Muscle of back (tissue), 11 donors: ENCODE data around the gene EDEM1. TPM values are rescaled to one million over a fixed set of nuclear protein-coding genes. Genes with fewer than 3 reads are reported as not detected.

Source experiments
- DNase-seq, 3 donors: peaks; one replicate each; pipeline versions ENCODE4 v3.0.0 to v3.0.0-alpha.2; 2013
- polyA plus RNA-seq, 10 donors: library from polyadenylated mRNA; unstranded; fragments of 120-200 nt; gene quantifications; one replicate each; pipeline ENCODE4 v1.2.1, GENCODE V29; 2013; ENCODE audit not compliant: insufficient read length in 10 of 10

EDEM1 gene
- polyA plus RNA-seq, 10 donors = 7.6 to 15.9 (median 11.9) TPM

- DNase-seq = no peak
Observed at GRCh38 chr3:5264896-5265770, 77.6 kb downstream of the EDEM1 start.

- DNase-seq = no peak
Observed at GRCh38 chr3:5267252-5267651, 79.7 kb downstream of the EDEM1 start.

- no peak for DNase-seq
Observed at GRCh38 chr3:5267889-5268288, 80.4 kb downstream of the EDEM1 start.

Other genes starting within 250 kb of the EDEM1 start
- gene BHLHE40, start 208.3 kb upstream of the EDEM1 start, polyA plus RNA-seq = 10 to 100 TPM; 15.6 to 52.8 (median 26.5) TPM
- 10 to 100 TPM; 39.5 to 54.8 (median 47.7) TPM for gene ARL8B, start 65.4 kb upstream of the EDEM1 start, polyA plus RNA-seq